ENCODE data around the gene TSPAN33.
"Not testable (repeated sequence)": the region's sequence is repeated elsewhere in the genome, so short reads cannot be mapped to it uniquely, and the experiment has no call there.

Gene TSPAN33

GRCh38 chr7:129209067-129209926, 64.8 kb downstream of the TSPAN33 start:
- no peak for DNase-seq

GRCh38 chr7:129210256-129210988, 65.9 kb downstream of the TSPAN33 start:
- peak; percentile 27 for DNase-seq

GRCh38 chr7:129210989-129211312, 66.4 kb downstream of the TSPAN33 start:
- no peak for DNase-seq

- no peak for DNase-seq
Measured at GRCh38 chr7:129212126-129212525, 67.6 kb downstream of the TSPAN33 start.

- no peak for DNase-seq
Measured at GRCh38 chr7:129212596-129212995, 68.1 kb downstream of the TSPAN33 start.

GRCh38 chr7:129213828-129214227, 69.3 kb downstream of the TSPAN33 start:
- peak; percentile 23 for DNase-seq

- DNase-seq: not testable (repeated sequence)
Measured at GRCh38 chr7:129215691-129216090, 71.2 kb downstream of the TSPAN33 start.

GRCh38 chr7:129216101-129216715, 71.7 kb downstream of the TSPAN33 start:
- DNase-seq: not testable (repeated sequence)

- DNase-seq: not testable (repeated sequence)
Measured at GRCh38 chr7:129216821-129217416, 72.4 kb downstream of the TSPAN33 start.

- peak; percentile 70 for DNase-seq
Measured at GRCh38 chr7:129218514-129219062, 74.1 kb downstream of the TSPAN33 start.

GRCh38 chr7:129219166-129219565, 74.7 kb downstream of the TSPAN33 start:
- DNase-seq: not testable (repeated sequence)

All from MV-4-11 (cell line).